Measurements from ENCODE around the gene MMP20.

Gene MMP20

GRCh38 chr11:102559839-102560238 is 65.3 kb downstream of the MMP20 start:
- no peak for DNase-seq (ENCODE audit: low read depth)

GRCh38 chr11:102555091-102555490 is 70.0 kb downstream of the MMP20 start:
- DNase-seq (ENCODE audit: low read depth) = no peak

GRCh38 chr11:102553835-102554282 is 71.3 kb downstream of the MMP20 start:
- DNase-seq (ENCODE audit: low read depth) = no peak

GRCh38 chr11:102552447-102553194 is 72.5 kb downstream of the MMP20 start:
- no peak for DNase-seq (ENCODE audit: low read depth)

GRCh38 chr11:102552020-102552419 is 73.1 kb downstream of the MMP20 start:
- no peak for DNase-seq (ENCODE audit: low read depth)

- DNase-seq (ENCODE audit: low read depth) = no peak
These were observed 73.9 kb downstream of the MMP20 start for GRCh38 chr11:102551169-102551781.

- DNase-seq (ENCODE audit: low read depth) = no peak
These were observed 78.1 kb downstream of the MMP20 start for GRCh38 chr11:102546923-102547471.

- DNase-seq (ENCODE audit: low read depth) = no peak
These were observed 78.7 kb downstream of the MMP20 start for GRCh38 chr11:102546427-102546826.

GRCh38 chr11:102545701-102546100 is 79.4 kb downstream of the MMP20 start:
- DNase-seq (ENCODE audit: low read depth) = no peak

GRCh38 chr11:102544594-102544993 is 80.5 kb downstream of the MMP20 start:
- no peak for DNase-seq (ENCODE audit: low read depth)

GRCh38 chr11:102539567-102539966 is 85.6 kb downstream of the MMP20 start:
- no peak for DNase-seq (ENCODE audit: low read depth)

- no peak for DNase-seq (ENCODE audit: low read depth)
These were observed 86.2 kb downstream of the MMP20 start for GRCh38 chr11:102538932-102539331.

GRCh38 chr11:102534261-102534872 is 90.8 kb downstream of the MMP20 start:
- no peak for DNase-seq (ENCODE audit: low read depth)

GRCh38 chr11:102530558-102530957 is 94.6 kb downstream of the MMP20 start, which contains the start of gene MMP7:
Gene MMP7, minus strand, starts transcription at chr11:102530747. Its CDS starts 47 bp downstream, at chr11:102530700.
- DNase-seq (ENCODE audit: low read depth) = no peak

GRCh38 chr11:102528618-102529017 is 96.5 kb downstream of the MMP20 start:
- no peak for DNase-seq (ENCODE audit: low read depth)

GRCh38 chr11:102527684-102528083 is 97.4 kb downstream of the MMP20 start:
- DNase-seq (ENCODE audit: low read depth) = no peak

GRCh38 chr11:102527041-102527440 is 98.1 kb downstream of the MMP20 start:
- DNase-seq (ENCODE audit: low read depth) = no peak
